ENCODE results near the gene GPR39.

DNA sequence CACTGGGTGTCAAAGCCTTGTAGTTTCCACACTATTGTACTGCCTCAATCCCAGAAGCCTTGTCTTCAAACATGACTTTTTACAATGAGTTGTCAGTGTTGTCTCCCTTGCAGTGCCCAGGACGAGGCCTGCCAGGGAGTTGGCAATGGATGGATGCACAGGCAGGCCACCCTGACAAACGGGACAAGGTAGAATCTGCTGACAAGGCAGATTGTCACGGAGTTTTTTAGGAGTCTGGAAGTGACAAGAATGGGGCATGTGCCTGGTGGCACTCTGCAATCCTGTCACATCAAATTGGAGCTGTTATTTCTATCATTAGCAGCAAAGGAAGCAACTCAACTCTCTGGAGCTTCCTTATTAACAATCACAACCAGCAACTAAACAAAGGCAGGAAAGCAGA, 25.2 kb upstream of the GPR39 start:
- TF ChIP-seq, protein P1, sequence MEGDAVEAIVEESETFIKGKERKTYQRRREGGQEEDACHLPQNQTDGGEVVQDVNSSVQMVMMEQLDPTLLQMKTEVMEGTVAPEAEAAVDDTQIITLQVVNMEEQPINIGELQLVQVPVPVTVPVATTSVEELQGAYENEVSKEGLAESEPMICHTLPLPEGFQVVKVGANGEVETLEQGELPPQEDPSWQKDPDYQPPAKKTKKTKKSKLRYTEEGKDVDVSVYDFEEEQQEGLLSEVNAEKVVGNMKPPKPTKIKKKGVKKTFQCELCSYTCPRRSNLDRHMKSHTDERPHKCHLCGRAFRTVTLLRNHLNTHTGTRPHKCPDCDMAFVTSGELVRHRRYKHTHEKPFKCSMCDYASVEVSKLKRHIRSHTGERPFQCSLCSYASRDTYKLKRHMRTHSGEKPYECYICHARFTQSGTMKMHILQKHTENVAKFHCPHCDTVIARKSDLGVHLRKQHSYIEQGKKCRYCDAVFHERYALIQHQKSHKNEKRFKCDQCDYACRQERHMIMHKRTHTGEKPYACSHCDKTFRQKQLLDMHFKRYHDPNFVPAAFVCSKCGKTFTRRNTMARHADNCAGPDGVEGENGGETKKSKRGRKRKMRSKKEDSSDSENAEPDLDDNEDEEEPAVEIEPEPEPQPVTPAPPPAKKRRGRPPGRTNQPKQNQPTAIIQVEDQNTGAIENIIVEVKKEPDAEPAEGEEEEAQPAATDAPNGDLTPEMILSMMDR (IDR thresholded peaks at IDR 0.05), result no peak
- TF ChIP-seq SIN3A (IDR thresholded peaks at IDR 0.05; ENCODE audit: borderline replicate concordance, insufficient read depth, low read depth, low read length), result no peak

All from Panc1 (cell line).